HepG2 (cell line): Measurements from ENCODE around the gene ATP6V0A1. TPM values are rescaled to one million over a fixed set of nuclear protein-coding genes. Genes with fewer than 3 reads are reported as not detected.

ENCODE experiments used
- HES4 ChIP-seq: sonication (generic); formaldehyde crosslinking; IDR thresholded peaks from 2 replicates; pipeline ENCODE4 v1.9.0; 2021; ENCODE audit warnings: mild to moderate bottlenecking, missing genetic modification reagents, borderline replicate concordance
- JUND ChIP-seq: sonication (generic); formaldehyde crosslinking; IDR thresholded peaks from 2 replicates; pipeline ENCODE4 v1.8.0; 2022; ENCODE audit warnings: mild to moderate bottlenecking, missing genetic modification reagents
- MBD4 ChIP-seq: IDR thresholded peaks from 2 replicates; pipeline ENCODE4 v1.6.1; 2012; ENCODE audit warnings: low read length, inconsistent platforms, borderline replicate concordance
- MEIS2 ChIP-seq: sonication (generic); formaldehyde crosslinking; IDR thresholded peaks from 2 replicates; pipeline ENCODE4 v1.9.0; 2021; ENCODE audit warnings: mild to moderate bottlenecking, missing genetic modification reagents
- MTA3 ChIP-seq: sonication (generic); formaldehyde crosslinking; IDR thresholded peaks from 2 replicates; pipeline ENCODE4 v1.4.0; 2020; ENCODE audit warnings: missing genetic modification reagents
- MYNN ChIP-seq: sonication (generic); formaldehyde crosslinking; IDR thresholded peaks from 2 replicates; pipeline ENCODE4 v1.4.0; 2020; ENCODE audit warnings: mild to moderate bottlenecking, low read depth, missing genetic modification reagents
- PHF8 ChIP-seq: sonication (generic); formaldehyde crosslinking; IDR thresholded peaks from 2 replicates; pipeline ENCODE4 v1.5.0; 2020; ENCODE audit warnings: missing genetic modification reagents
- RARG ChIP-seq: sonication (generic); formaldehyde crosslinking; IDR thresholded peaks from 2 replicates; pipeline ENCODE4 v1.4.0; 2020; ENCODE audit warnings: low read depth, mild to moderate bottlenecking, missing genetic modification reagents
- RNF2 ChIP-seq: fragments of 450-650 bp; conservative IDR thresholded peaks from 2 replicates; pipeline ENCODE4 v1.6.1; 2016; ENCODE audit warnings: low read depth
- TOPORS ChIP-seq: sonication (generic); formaldehyde crosslinking; IDR thresholded peaks from 2 replicates; pipeline ENCODE4 v1.8.0; 2023; ENCODE audit warnings: mild to moderate bottlenecking, missing genetic modification reagents
- ZBTB38 ChIP-seq: sonication (generic); formaldehyde crosslinking; IDR thresholded peaks from 2 replicates; pipeline ENCODE4 v1.5.1; 2020; ENCODE audit warnings: mild to moderate bottlenecking, missing genetic modification reagents
- ZNF17 ChIP-seq: sonication (generic); formaldehyde crosslinking; IDR thresholded peaks from 2 replicates; pipeline ENCODE4 v1.5.0; 2020; ENCODE audit warnings: mild to moderate bottlenecking, missing genetic modification reagents
- ZNF570 ChIP-seq: sonication (generic); formaldehyde crosslinking; IDR thresholded peaks from 2 replicates; pipeline ENCODE4 v1.4.0; 2020; ENCODE audit warnings: mild to moderate bottlenecking, missing genetic modification reagents, borderline replicate concordance
- ZNF644 ChIP-seq: IDR thresholded peaks from 2 replicates; pipeline ENCODE4 v1.6.1; 2016; ENCODE audit warnings: low read depth
- polyA plus RNA-seq, 8 experiments: library from polyadenylated mRNA; depleted of rRNA in 3 of 8; stranded (reverse) in 7 of 8; unstranded in 1 of 8; fragments of >200 nt; fragmentation: Illumina TruSeq in 4 of 8; extraction: Trizol in 4 of 8; gene quantifications; 2 replicates each; pipeline versions ENCODE4 v1.2.1 to v1.2.3, GENCODE V29; 2011 to 2016; ENCODE audit warnings: low read depth in 4 of 8, missing spikeins in 1 of 8, mixed read lengths in 1 of 8; ENCODE audit not compliant: insufficient read depth in 1 of 8
- total RNA-seq, 5 experiments: library from RNA; depleted of rRNA; stranded (reverse); fragments of >200 nt; fragmentation: Illumina TruSeq; extraction: Trizol; gene quantifications; 2 replicates each; pipeline ENCODE4 v1.2.3, GENCODE V29; 2016; ENCODE audit warnings: low read depth in 1 of 5
- TF ChIP-seq, protein P1 (sequence below): sonication (generic); formaldehyde crosslinking; IDR thresholded peaks from 2 replicates; pipeline ENCODE4 v1.4.0; 2020; ENCODE audit warnings: missing genetic modification reagents, borderline replicate concordance
- TF ChIP-seq, protein P2 (sequence below): sonication (generic); formaldehyde crosslinking; IDR thresholded peaks from 2 replicates; pipeline ENCODE4 v1.4.0; 2020; ENCODE audit warnings: mild to moderate bottlenecking, missing genetic modification reagents
- TF ChIP-seq, protein P3 (sequence below): sonication (generic); formaldehyde crosslinking; IDR thresholded peaks from 2 replicates; pipeline ENCODE4 v1.8.1; 2022; ENCODE audit warnings: mild to moderate bottlenecking, missing genetic modification reagents
- TF ChIP-seq, protein P4 (sequence below): sonication (generic); formaldehyde crosslinking; conservative IDR thresholded peaks from 2 replicates; pipeline ENCODE4 v1.8.0; 2022; ENCODE audit warnings: missing genetic modification reagents
- TF ChIP-seq, protein P5 (sequence below): sonication (generic); formaldehyde crosslinking; IDR thresholded peaks from 2 replicates; pipeline ENCODE4 v1.5.0; 2020; ENCODE audit warnings: mild to moderate bottlenecking, low read depth, missing genetic modification reagents, borderline replicate concordance

Gene ATP6V0A1
- total and polyA plus RNA-seq, 2 of the 13 experiments (the other 11 are each of a cell fraction or from before 2014, with no cell fraction given) = 27.9 to 54.1 TPM

DNA sequence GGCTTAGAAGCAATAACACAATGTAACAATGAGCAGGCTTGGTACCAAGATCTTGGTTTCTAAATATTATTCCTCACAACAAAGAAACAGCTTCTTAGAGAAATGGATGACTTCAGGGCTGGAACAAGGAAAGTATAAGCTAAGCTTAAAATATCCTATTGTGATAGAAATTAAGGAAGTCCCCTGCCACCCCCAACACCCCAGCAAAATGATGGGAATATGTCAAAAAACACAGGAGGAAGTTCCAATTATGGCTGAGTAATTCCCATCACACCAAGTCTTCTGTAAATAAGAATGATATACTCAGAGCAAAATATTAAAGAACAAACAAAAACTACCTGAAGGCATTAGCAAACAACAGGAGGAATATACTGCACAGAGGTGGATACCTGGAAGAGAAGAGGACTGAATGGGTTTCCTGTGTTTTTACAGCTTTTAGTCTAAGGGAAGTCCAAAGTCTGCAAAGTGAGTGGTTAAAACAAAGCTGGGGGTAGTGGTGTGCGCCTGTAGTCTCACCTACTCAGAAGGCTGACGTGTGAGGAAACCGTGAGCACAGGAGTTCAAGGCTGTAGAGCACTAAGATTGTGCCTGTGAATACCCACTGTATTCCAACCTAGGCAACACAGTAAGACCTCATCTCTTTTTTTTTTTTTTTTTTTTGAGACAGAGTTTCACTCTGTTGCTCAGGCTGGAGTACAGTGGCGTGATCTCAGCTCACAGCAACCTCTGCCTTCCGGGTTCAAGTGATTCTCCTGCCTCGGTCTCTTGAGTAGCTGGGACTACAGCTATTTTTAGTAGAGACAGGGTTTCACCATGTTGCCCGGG is 17.1 kb upstream of the ATP6V0A1 start (continued):
- TF ChIP-seq, protein P1, sequence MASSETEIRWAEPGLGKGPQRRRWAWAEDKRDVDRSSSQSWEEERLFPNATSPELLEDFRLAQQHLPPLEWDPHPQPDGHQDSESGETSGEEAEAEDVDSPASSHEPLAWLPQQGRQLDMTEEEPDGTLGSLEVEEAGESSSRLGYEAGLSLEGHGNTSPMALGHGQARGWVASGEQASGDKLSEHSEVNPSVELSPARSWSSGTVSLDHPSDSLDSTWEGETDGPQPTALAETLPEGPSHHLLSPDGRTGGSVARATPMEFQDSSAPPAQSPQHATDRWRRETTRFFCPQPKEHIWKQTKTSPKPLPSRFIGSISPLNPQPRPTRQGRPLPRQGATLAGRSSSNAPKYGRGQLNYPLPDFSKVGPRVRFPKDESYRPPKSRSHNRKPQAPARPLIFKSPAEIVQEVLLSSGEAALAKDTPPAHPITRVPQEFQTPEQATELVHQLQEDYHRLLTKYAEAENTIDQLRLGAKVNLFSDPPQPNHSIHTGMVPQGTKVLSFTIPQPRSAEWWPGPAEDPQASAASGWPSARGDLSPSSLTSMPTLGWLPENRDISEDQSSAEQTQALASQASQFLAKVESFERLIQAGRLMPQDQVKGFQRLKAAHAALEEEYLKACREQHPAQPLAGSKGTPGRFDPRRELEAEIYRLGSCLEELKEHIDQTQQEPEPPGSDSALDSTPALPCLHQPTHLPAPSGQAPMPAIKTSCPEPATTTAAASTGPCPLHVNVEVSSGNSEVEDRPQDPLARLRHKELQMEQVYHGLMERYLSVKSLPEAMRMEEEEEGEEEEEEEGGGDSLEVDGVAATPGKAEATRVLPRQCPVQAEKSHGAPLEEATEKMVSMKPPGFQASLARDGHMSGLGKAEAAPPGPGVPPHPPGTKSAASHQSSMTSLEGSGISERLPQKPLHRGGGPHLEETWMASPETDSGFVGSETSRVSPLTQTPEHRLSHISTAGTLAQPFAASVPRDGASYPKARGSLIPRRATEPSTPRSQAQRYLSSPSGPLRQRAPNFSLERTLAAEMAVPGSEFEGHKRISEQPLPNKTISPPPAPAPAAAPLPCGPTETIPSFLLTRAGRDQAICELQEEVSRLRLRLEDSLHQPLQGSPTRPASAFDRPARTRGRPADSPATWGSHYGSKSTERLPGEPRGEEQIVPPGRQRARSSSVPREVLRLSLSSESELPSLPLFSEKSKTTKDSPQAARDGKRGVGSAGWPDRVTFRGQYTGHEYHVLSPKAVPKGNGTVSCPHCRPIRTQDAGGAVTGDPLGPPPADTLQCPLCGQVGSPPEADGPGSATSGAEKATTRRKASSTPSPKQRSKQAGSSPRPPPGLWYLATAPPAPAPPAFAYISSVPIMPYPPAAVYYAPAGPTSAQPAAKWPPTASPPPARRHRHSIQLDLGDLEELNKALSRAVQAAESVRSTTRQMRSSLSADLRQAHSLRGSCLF = no peak
- TF ChIP-seq, protein P2, sequence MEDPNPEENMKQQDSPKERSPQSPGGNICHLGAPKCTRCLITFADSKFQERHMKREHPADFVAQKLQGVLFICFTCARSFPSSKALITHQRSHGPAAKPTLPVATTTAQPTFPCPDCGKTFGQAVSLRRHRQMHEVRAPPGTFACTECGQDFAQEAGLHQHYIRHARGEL = no peak
- no peak for TF ChIP-seq TOPORS
- TF ChIP-seq ZNF644 (CRISPR knock-in tag) = 0 out of 2 replicates have a peak, but pooled peaks have one; percentile 57
- TF ChIP-seq, protein P3, sequence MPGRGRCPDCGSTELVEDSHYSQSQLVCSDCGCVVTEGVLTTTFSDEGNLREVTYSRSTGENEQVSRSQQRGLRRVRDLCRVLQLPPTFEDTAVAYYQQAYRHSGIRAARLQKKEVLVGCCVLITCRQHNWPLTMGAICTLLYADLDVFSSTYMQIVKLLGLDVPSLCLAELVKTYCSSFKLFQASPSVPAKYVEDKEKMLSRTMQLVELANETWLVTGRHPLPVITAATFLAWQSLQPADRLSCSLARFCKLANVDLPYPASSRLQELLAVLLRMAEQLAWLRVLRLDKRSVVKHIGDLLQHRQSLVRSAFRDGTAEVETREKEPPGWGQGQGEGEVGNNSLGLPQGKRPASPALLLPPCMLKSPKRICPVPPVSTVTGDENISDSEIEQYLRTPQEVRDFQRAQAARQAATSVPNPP (CRISPR knock-in tag) = no peak
- no peak for TF ChIP-seq MEIS2 (CRISPR knock-in tag)
- no peak for TF ChIP-seq HES4 (CRISPR knock-in tag)
- TF ChIP-seq, protein P4, sequence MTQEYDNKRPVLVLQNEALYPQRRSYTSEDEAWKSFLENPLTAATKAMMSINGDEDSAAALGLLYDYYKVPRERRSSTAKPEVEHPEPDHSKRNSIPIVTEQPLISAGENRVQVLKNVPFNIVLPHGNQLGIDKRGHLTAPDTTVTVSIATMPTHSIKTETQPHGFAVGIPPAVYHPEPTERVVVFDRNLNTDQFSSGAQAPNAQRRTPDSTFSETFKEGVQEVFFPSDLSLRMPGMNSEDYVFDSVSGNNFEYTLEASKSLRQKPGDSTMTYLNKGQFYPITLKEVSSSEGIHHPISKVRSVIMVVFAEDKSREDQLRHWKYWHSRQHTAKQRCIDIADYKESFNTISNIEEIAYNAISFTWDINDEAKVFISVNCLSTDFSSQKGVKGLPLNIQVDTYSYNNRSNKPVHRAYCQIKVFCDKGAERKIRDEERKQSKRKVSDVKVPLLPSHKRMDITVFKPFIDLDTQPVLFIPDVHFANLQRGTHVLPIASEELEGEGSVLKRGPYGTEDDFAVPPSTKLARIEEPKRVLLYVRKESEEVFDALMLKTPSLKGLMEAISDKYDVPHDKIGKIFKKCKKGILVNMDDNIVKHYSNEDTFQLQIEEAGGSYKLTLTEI = no peak
- no peak for TF ChIP-seq MYNN (CRISPR knock-in tag)
- no peak for TF ChIP-seq ZBTB38 (CRISPR knock-in tag)
- peak; percentile 47; the same call in 1 of the 2 replicates for TF ChIP-seq PHF8 (CRISPR knock-in tag)
- TF ChIP-seq MBD4 = no peak
- TF ChIP-seq MTA3 (CRISPR knock-in tag) = no peak
- no peak for TF ChIP-seq RARG
- TF ChIP-seq, protein P5, sequence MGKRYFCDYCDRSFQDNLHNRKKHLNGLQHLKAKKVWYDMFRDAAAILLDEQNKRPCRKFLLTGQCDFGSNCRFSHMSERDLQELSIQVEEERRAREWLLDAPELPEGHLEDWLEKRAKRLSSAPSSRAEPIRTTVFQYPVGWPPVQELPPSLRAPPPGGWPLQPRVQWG (CRISPR knock-in tag) = no peak
- no peak; the same call in 1 of the 2 replicates for TF ChIP-seq JUND
- no peak for TF ChIP-seq ZNF17
- TF ChIP-seq ZNF570 (CRISPR knock-in tag) = no peak
- TF ChIP-seq RNF2 = no peak
